ENCODE measurements around the gene LYST. TPM values are rescaled to one million over a fixed set of nuclear protein-coding genes. Genes with fewer than 3 reads are reported as not detected.

The LYST gene
- total RNA-seq, 1 experiment from 2014 or later = 23.9 TPM

DNA sequence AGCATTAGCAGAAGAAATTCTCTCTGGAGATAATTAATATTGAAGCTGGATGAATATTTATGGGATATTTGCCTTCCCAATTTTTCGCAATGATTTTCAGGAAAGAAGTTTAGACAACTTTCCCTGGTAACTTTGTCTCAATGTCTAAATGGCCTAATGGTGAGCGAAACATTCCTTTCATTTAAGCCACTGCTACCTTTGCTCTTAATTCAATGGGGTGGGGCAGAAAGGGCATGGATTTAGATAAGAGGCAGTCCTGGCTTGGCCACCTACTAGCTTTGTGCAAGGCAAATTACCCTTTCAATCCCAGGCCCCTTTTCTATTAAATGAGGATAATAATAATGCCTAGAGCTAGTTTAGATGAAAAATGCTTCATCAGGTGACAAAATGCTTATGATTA, 27.1 kb upstream of the LYST start:
- ChIA-PET CTCF (interaction anchor here (0.6 to 2.4 kb wide), 8 partner anchors 10 to 78 kb away, joined by 3 to 8 read pairs (median 3); partner anchors contain the start of gene LYST), POLR2A (interaction anchor here (0.8 to 1.8 kb wide), 5 partner anchors 12 to 40 kb away, joined by 3 to 7 read pairs (median 4); partner anchors contain the start of gene LYST)
- H3K36me3 Mint-ChIP-seq (ENCODE audit: insufficient read depth, unreplicated experiment) = no peaks in the 10 kb centered on the region
- H3K27me3 Mint-ChIP-seq (ENCODE audit: insufficient read depth, unreplicated experiment) = no peaks in the 10 kb centered on the region
- no peak overlapping the region for H3K4me3 Mint-ChIP-seq (ENCODE audit: unreplicated experiment)
- TF ChIP-seq, protein P1, sequence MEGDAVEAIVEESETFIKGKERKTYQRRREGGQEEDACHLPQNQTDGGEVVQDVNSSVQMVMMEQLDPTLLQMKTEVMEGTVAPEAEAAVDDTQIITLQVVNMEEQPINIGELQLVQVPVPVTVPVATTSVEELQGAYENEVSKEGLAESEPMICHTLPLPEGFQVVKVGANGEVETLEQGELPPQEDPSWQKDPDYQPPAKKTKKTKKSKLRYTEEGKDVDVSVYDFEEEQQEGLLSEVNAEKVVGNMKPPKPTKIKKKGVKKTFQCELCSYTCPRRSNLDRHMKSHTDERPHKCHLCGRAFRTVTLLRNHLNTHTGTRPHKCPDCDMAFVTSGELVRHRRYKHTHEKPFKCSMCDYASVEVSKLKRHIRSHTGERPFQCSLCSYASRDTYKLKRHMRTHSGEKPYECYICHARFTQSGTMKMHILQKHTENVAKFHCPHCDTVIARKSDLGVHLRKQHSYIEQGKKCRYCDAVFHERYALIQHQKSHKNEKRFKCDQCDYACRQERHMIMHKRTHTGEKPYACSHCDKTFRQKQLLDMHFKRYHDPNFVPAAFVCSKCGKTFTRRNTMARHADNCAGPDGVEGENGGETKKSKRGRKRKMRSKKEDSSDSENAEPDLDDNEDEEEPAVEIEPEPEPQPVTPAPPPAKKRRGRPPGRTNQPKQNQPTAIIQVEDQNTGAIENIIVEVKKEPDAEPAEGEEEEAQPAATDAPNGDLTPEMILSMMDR (IDR thresholded peaks at IDR 0.05; ENCODE audit: unreplicated experiment) = no peak
- intact Hi-C loops (cut with micrococcal nuclease) = no loop called here
- DNase-seq (ENCODE audit: unreplicated experiment) = no peak
- H3K9me3 Mint-ChIP-seq (ENCODE audit: unreplicated experiment) = peaks cover 6% of the 10 kb centered on the region
- peaks cover 11% of the 10 kb centered on the region for H3K4me1 Mint-ChIP-seq (ENCODE audit: insufficient read depth, unreplicated experiment)
- BruUV-seq (replicated peaks) = no TSS peak
- H3K27ac Mint-ChIP-seq (ENCODE audit: low read depth, unreplicated experiment) = no peak overlapping the region

DNA sequence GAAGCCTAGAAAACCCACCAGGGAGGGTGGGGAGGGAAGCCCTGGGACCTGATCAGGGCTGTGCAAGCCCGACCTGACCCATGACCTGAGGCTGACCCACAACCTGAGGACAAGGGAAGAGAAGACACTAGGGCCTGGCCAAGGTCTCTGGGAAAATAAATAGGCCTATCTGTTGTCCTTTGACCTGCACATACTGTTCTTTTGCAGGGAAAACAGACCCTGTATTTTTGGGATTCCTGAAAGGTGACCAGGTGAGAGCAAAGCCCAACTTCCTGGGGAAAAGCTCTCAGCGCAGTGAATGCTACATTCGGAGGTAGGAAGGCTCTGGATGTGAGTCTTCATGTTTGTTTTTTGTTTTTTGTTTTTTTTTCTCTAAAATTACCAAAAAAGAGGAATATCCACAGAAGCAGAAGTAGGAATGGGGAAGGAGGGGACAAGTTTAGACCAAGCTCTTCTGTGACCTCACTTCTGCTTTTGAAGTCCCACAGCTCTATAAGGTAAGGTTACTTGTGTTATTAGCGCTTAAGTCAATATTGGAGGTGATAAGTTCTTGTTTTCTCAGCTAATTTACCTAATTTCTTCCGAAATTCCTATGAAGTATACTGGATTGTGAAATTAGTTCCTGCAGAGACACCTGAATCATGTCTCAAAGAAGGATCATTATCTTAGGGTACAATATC, 26.2 kb upstream of the LYST start:
- Mint-ChIP-seq H3K36me3 (ENCODE audit: insufficient read depth, unreplicated experiment) (no peaks in the 10 kb centered on the region), H3K4me1 (ENCODE audit: insufficient read depth, unreplicated experiment) (peaks cover 10% of the 10 kb centered on the region), H3K4me3 (ENCODE audit: unreplicated experiment) (no peak overlapping the region), H3K9me3 (ENCODE audit: unreplicated experiment) (no peaks in the 10 kb centered on the region), H3K27me3 (ENCODE audit: insufficient read depth, unreplicated experiment) (no peaks in the 10 kb centered on the region), H3K27ac (ENCODE audit: low read depth, unreplicated experiment) (no peak overlapping the region)
- POLR2A ChIA-PET = interaction anchor here (1.0 to 1.8 kb wide), 5 partner anchors 11 to 26 kb away, joined by 3 to 7 read pairs (median 3); partner anchors contain the start of gene LYST
- no peak for DNase-seq (ENCODE audit: unreplicated experiment)
- BruUV-seq (replicated peaks) = no TSS peak
- intact Hi-C loops (cut with micrococcal nuclease) = no loop called here
- CTCF ChIA-PET = interaction anchor here (0.6 to 2.4 kb wide), 6 partner anchors 8 to 202 kb away, joined by 3 to 8 read pairs (median 4); partner anchors contain the start of gene LYST
- TF ChIP-seq, protein P1 (IDR thresholded peaks at IDR 0.05; ENCODE audit: unreplicated experiment) = no peak

DNA sequence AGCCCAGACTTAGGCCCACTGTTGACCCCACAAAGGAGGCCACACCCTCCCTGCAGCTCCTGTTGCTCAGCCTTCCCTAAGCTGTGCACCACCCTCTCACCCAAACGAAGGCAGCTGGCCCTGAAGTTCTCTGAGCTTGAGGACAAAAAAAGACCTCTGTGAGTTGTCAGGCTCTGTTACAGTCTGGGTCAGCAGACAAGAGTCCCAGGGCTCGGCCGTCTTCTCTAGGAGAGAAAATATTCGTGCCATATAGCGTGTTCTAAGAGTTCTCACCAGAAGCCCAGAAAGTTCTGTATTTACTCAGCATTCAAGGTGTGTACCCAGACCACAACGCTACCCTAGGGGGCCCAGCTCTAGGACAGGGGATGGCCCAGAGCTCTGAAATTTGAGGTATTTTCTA, 25.5 kb upstream of the LYST start:
- no peak overlapping the region for H3K27ac Mint-ChIP-seq (ENCODE audit: low read depth, unreplicated experiment)

DNA sequence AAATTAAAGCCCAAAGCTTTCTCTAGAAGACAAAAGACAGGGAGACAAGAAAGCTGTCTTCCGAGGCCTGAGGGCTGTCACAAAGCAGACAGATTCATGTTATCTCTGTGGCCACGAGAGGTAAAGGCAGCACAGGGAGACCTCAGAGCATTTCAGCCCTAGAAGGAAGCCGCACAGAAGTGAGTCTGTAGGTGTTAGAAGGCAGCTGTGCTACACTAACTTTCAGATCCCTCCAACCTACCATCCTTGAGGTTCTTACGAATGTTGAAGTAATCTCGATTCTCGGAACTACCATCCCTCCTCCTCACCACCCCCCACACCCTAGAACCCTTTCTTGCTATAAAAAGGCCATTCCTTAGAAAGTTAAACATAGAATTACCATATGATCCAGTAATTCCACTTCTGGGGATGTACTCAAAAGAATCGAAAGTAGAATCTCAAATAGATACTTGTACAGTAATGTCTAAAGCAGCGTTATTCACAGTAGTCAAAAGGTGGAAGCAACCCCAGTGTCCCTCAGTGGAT, 21.5 kb upstream of the LYST start:
- Mint-ChIP-seq H3K36me3 (ENCODE audit: insufficient read depth, unreplicated experiment) (no peaks in the 10 kb centered on the region), H3K27me3 (ENCODE audit: insufficient read depth, unreplicated experiment) (no peaks in the 10 kb centered on the region), H3K4me1 (ENCODE audit: insufficient read depth, unreplicated experiment) (peaks cover 11% of the 10 kb centered on the region), H3K9me3 (ENCODE audit: unreplicated experiment) (no peaks in the 10 kb centered on the region), H3K27ac (ENCODE audit: low read depth, unreplicated experiment) (no peak overlapping the region), H3K4me3 (ENCODE audit: unreplicated experiment) (no peak overlapping the region)
- ChIA-PET POLR2A (interaction anchor here (1.0 kb wide), 1 partner anchor 21 kb away, joined by 4 read pairs; the partner anchor contains the start of gene LYST), CTCF (interaction anchor here (1.4 kb wide), 1 partner anchor 23 kb away, joined by 7 read pairs; no protein-coding TSS in a partner anchor)
- DNase-seq (ENCODE audit: unreplicated experiment) = no peak
- intact Hi-C loops (cut with micrococcal nuclease) = no loop called here
- BruUV-seq (replicated peaks) = no TSS peak
- TF ChIP-seq, protein P1 (IDR thresholded peaks at IDR 0.05; ENCODE audit: unreplicated experiment) = no peak

More for the DNA sequence above, 25.5 kb upstream of the LYST start:
- ChIA-PET CTCF (interaction anchor here (0.6 to 2.4 kb wide), 5 partner anchors 9 to 202 kb away, joined by 3 to 8 read pairs (median 5); partner anchors contain the start of gene LYST), POLR2A (interaction anchor here (1.0 to 1.1 kb wide), 2 partner anchors 25 kb away, joined by 3 read pairs; no protein-coding TSS in a partner anchor)
- H3K4me1 Mint-ChIP-seq (ENCODE audit: insufficient read depth, unreplicated experiment) = peaks cover 10% of the 10 kb centered on the region
- intact Hi-C loops (cut with micrococcal nuclease) = no loop called here
- no peak for DNase-seq (ENCODE audit: unreplicated experiment)
- BruUV-seq (replicated peaks) = no TSS peak
- no peak overlapping the region for H3K4me3 Mint-ChIP-seq (ENCODE audit: unreplicated experiment)
- no peaks in the 10 kb centered on the region for H3K27me3 Mint-ChIP-seq (ENCODE audit: insufficient read depth, unreplicated experiment)
- no peaks in the 10 kb centered on the region for H3K36me3 Mint-ChIP-seq (ENCODE audit: insufficient read depth, unreplicated experiment)
- no peaks in the 10 kb centered on the region for H3K9me3 Mint-ChIP-seq (ENCODE audit: unreplicated experiment)
- TF ChIP-seq, protein P1 (IDR thresholded peaks at IDR 0.05; ENCODE audit: unreplicated experiment) = no peak
